ENCODE measurements around the gene KRT8.

DNA sequence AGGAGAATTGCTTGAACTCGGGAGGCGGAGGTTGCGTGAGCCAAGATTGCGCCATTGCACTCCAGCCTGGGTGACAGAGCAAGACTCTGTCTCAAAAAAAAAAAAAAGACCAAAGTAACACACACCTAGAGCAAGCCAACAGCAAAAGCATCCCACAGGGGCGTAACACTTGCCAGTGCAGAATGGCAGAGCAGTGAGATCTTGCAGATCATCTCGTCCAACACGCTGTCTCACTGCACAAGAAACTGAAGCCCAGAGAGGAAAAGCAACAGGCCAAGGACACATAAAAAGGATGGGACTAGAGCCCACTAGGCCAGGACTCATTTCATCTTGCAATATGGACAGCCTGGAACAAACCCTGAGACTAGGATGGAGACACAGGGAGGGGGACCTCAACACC is 43.4 kb downstream of the KRT8 start:
- TF ChIP-seq, protein P1, sequence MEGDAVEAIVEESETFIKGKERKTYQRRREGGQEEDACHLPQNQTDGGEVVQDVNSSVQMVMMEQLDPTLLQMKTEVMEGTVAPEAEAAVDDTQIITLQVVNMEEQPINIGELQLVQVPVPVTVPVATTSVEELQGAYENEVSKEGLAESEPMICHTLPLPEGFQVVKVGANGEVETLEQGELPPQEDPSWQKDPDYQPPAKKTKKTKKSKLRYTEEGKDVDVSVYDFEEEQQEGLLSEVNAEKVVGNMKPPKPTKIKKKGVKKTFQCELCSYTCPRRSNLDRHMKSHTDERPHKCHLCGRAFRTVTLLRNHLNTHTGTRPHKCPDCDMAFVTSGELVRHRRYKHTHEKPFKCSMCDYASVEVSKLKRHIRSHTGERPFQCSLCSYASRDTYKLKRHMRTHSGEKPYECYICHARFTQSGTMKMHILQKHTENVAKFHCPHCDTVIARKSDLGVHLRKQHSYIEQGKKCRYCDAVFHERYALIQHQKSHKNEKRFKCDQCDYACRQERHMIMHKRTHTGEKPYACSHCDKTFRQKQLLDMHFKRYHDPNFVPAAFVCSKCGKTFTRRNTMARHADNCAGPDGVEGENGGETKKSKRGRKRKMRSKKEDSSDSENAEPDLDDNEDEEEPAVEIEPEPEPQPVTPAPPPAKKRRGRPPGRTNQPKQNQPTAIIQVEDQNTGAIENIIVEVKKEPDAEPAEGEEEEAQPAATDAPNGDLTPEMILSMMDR (IDR thresholded peaks at IDR 0.05; ENCODE audit: insufficient read depth, low read length) = no peak
- TF ChIP-seq POLR2AphosphoS5 (IDR thresholded peaks at IDR 0.05; ENCODE audit: low read depth) = no peak
